ENCODE results near the gene WDR74.

Gene WDR74

GRCh38 chr11:62816557-62816956, 22.8 kb downstream of the WDR74 start:
- Histone ChIP-seq H3K4me3 (replicated peaks; ENCODE audit: insufficient read depth, low read length) (no peak overlapping the region), H3K27me3 (ENCODE audit: insufficient read depth, poor library complexity, severe bottlenecking) (no peaks in the 10 kb centered on the region), H3K27ac (replicated peaks) (peak overlapping the region; percentile 82)
- TF ChIP-seq SPI1 (IDR thresholded peaks at IDR 0.05; ENCODE audit: borderline replicate concordance, low read depth) (no peak), CTCF (IDR thresholded peaks at IDR 0.05; ENCODE audit: insufficient read depth, low read length) (no peak), GABPA (IDR thresholded peaks at IDR 0.05; ENCODE audit: low read depth) (no peak), POLR2AphosphoS5 (IDR thresholded peaks at IDR 0.05; ENCODE audit: low read depth) (no peak)
- TF ChIP-seq, protein P1, sequence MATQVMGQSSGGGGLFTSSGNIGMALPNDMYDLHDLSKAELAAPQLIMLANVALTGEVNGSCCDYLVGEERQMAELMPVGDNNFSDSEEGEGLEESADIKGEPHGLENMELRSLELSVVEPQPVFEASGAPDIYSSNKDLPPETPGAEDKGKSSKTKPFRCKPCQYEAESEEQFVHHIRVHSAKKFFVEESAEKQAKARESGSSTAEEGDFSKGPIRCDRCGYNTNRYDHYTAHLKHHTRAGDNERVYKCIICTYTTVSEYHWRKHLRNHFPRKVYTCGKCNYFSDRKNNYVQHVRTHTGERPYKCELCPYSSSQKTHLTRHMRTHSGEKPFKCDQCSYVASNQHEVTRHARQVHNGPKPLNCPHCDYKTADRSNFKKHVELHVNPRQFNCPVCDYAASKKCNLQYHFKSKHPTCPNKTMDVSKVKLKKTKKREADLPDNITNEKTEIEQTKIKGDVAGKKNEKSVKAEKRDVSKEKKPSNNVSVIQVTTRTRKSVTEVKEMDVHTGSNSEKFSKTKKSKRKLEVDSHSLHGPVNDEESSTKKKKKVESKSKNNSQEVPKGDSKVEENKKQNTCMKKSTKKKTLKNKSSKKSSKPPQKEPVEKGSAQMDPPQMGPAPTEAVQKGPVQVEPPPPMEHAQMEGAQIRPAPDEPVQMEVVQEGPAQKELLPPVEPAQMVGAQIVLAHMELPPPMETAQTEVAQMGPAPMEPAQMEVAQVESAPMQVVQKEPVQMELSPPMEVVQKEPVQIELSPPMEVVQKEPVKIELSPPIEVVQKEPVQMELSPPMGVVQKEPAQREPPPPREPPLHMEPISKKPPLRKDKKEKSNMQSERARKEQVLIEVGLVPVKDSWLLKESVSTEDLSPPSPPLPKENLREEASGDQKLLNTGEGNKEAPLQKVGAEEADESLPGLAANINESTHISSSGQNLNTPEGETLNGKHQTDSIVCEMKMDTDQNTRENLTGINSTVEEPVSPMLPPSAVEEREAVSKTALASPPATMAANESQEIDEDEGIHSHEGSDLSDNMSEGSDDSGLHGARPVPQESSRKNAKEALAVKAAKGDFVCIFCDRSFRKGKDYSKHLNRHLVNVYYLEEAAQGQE (IDR thresholded peaks at IDR 0.05; ENCODE audit: insufficient replicate concordance, low read depth) = no peak
- peak in 1 of 2 experiments; percentile 84 for DNase-seq (ENCODE audit: low read depth in 1 of 2, low spot score in 1 of 2)

GRCh38 chr11:62811659-62812058, 27.7 kb downstream of the WDR74 start:
- Histone ChIP-seq H3K27ac (replicated peaks) (no peak overlapping the region), H3K27me3 (ENCODE audit: insufficient read depth, poor library complexity, severe bottlenecking) (no peaks in the 10 kb centered on the region), H3K4me3 (replicated peaks; ENCODE audit: insufficient read depth, low read length) (no peak overlapping the region)
- TF ChIP-seq, protein P1 (IDR thresholded peaks at IDR 0.05; ENCODE audit: insufficient replicate concordance, low read depth) = no peak
- no peak for TF ChIP-seq CTCF (IDR thresholded peaks at IDR 0.05; ENCODE audit: insufficient read depth, low read length)
- TF ChIP-seq POLR2AphosphoS5 (IDR thresholded peaks at IDR 0.05; ENCODE audit: low read depth) = no peak
- TF ChIP-seq GABPA (IDR thresholded peaks at IDR 0.05; ENCODE audit: low read depth) = no peak
- no peak for TF ChIP-seq SPI1 (IDR thresholded peaks at IDR 0.05; ENCODE audit: borderline replicate concordance, low read depth)
- DNase-seq (ENCODE audit: low read depth in 1 of 2, low spot score in 1 of 2) = no peak

DNA sequence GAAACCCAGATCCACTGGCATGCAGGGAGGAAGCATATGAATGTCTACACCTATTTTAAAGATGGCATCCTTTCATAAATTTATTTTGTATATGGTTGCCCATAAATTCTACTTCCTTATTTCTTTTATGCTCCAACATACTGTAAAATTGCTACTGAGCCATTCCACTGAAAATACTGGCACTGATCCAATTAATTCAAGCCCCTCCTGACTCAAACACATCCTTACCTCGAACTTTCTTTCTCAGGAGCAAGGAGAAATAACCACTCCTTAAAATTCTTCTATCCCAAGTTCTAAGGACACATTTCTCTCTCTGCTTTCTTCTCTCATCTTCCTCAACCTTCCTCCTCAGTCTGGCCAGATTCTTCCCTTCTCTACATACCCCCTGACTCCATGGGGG, 28.6 kb downstream of the WDR74 start:
- DNase-seq (ENCODE audit: low read depth in 1 of 2, low spot score in 1 of 2) = no peak
- no peak overlapping the region for H3K4me3 ChIP-seq (replicated peaks; ENCODE audit: insufficient read depth, low read length)
- no peak for TF ChIP-seq SPI1 (IDR thresholded peaks at IDR 0.05; ENCODE audit: borderline replicate concordance, low read depth)
- TF ChIP-seq, protein P1 (IDR thresholded peaks at IDR 0.05; ENCODE audit: insufficient replicate concordance, low read depth) = no peak
- no peak for TF ChIP-seq CTCF (IDR thresholded peaks at IDR 0.05; ENCODE audit: insufficient read depth, low read length)
- TF ChIP-seq POLR2AphosphoS5 (IDR thresholded peaks at IDR 0.05; ENCODE audit: low read depth) = no peak
- no peak for TF ChIP-seq GABPA (IDR thresholded peaks at IDR 0.05; ENCODE audit: low read depth)
- H3K27ac ChIP-seq (replicated peaks) = no peak overlapping the region
- H3K27me3 ChIP-seq (ENCODE audit: insufficient read depth, poor library complexity, severe bottlenecking) = no peaks in the 10 kb centered on the region
